ENCODE measurements around the gene HSPA5.

DNA sequence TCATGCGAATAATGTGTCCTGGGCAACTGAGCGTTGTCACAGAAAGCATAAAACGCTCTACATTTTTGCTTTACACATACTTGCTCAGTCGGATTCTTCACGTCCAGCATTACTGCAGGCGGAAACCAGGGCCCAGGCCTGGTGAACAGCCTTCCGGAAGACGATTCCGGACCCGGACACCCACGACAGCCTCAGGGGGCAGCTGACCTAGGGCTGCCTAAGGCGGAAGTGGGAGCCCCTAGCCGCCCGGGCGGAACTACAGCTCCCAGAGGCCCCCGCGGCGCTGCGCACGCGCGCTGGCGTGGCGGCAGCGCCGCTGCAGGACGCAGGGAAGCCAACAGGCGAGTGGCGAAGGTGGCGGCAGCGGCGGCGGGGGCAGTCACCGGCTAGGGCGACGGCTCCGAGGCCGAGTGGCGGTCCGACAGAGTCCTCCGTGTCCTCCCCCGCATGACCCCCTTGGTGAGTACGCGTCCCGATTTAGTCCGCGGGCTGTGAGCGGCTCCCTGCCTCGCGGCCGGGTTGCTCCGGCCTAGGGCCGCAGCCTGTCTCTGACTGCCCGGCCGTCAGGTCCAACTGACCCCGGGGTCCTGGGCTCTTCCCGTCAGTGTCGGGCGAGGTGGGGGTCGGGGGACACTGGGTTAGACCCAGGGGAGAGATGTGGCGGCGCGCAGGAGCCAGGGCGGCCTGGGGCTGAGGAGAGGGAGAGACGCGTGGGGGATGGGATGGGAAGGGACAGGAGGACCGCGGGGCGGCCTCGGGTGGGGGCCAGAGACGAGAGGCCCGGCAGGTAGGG lies 20.6 kb upstream of the HSPA5 start, which contains the start of gene GAPVD1:
- TF ChIP-seq, protein P1, sequence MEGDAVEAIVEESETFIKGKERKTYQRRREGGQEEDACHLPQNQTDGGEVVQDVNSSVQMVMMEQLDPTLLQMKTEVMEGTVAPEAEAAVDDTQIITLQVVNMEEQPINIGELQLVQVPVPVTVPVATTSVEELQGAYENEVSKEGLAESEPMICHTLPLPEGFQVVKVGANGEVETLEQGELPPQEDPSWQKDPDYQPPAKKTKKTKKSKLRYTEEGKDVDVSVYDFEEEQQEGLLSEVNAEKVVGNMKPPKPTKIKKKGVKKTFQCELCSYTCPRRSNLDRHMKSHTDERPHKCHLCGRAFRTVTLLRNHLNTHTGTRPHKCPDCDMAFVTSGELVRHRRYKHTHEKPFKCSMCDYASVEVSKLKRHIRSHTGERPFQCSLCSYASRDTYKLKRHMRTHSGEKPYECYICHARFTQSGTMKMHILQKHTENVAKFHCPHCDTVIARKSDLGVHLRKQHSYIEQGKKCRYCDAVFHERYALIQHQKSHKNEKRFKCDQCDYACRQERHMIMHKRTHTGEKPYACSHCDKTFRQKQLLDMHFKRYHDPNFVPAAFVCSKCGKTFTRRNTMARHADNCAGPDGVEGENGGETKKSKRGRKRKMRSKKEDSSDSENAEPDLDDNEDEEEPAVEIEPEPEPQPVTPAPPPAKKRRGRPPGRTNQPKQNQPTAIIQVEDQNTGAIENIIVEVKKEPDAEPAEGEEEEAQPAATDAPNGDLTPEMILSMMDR (tag by site-specific recombination; IDR thresholded peaks at IDR 0.05), result peak; percentile 72
- TF ChIP-seq MYNN (tag by site-specific recombination; IDR thresholded peaks at IDR 0.05; ENCODE audit: borderline replicate concordance), result no peak
- TF ChIP-seq ZFHX2 (tag by site-specific recombination; conservative IDR thresholded peaks at IDR 0.05), result peak; percentile 42
- no peak for TF ChIP-seq BCL11A (tag by site-specific recombination; IDR thresholded peaks at IDR 0.05; ENCODE audit: low read depth)
- TF ChIP-seq ZEB2 (tag by site-specific recombination; IDR thresholded peaks at IDR 0.05), result 0 out of 2 replicates have a peak, but pooled peaks have one; percentile 28
- TF ChIP-seq, protein P2, sequence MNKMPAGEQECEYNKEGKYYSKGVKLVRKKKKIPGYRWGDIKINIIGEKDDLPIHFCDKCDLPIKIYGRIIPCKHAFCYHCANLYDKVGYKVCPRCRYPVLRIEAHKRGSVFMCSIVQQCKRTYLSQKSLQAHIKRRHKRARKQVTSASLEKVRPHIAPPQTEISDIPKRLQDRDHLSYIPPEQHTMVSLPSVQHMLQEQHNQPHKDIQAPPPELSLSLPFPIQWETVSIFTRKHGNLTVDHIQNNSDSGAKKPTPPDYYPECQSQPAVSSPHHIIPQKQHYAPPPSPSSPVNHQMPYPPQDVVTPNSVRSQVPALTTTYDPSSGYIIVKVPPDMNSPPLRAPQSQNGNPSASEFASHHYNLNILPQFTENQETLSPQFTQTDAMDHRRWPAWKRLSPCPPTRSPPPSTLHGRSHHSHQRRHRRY (tag by site-specific recombination; IDR thresholded peaks at IDR 0.05), result no peak

All from HEK293 (cell line).